AG09319 (cell line): Measurements from ENCODE around the gene PROK1.

ENCODE experiments used
- DNase-seq: peaks from one replicate; pipeline ENCODE4 v3.0.0-alpha.2; 2010; ENCODE audit warnings: low read depth; ENCODE audit errors: extremely low read depth
- TF ChIP-seq, protein P1 (sequence below): IDR thresholded peaks from 2 replicates; pipeline ENCODE4 v1.5.1; 2011; ENCODE audit warnings: low read depth, mild to moderate bottlenecking, inconsistent platforms, low read length, moderate library complexity

The PROK1 gene

DNA sequence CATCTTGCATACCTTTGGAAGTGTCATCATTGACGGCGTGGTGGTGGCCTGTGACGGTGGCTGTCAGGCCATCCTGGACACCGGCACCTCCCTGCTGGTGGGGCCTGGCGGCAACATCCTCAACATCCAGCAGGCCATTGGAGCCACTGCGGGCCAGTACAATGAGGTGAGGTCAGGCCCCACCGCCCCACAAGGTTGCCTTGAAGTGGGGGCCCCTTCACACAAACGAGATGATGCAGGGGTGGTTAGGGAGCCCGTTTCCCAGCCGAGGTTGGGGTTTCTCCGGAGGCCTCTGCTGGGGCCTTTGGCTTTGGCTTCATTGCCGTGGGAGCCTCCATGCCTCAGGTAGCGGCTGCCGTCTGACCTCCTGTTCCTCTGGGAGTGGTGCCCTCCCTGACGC, 38.5 kb downstream of the PROK1 start:
- TF ChIP-seq, protein P1, sequence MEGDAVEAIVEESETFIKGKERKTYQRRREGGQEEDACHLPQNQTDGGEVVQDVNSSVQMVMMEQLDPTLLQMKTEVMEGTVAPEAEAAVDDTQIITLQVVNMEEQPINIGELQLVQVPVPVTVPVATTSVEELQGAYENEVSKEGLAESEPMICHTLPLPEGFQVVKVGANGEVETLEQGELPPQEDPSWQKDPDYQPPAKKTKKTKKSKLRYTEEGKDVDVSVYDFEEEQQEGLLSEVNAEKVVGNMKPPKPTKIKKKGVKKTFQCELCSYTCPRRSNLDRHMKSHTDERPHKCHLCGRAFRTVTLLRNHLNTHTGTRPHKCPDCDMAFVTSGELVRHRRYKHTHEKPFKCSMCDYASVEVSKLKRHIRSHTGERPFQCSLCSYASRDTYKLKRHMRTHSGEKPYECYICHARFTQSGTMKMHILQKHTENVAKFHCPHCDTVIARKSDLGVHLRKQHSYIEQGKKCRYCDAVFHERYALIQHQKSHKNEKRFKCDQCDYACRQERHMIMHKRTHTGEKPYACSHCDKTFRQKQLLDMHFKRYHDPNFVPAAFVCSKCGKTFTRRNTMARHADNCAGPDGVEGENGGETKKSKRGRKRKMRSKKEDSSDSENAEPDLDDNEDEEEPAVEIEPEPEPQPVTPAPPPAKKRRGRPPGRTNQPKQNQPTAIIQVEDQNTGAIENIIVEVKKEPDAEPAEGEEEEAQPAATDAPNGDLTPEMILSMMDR: no peak

DNA sequence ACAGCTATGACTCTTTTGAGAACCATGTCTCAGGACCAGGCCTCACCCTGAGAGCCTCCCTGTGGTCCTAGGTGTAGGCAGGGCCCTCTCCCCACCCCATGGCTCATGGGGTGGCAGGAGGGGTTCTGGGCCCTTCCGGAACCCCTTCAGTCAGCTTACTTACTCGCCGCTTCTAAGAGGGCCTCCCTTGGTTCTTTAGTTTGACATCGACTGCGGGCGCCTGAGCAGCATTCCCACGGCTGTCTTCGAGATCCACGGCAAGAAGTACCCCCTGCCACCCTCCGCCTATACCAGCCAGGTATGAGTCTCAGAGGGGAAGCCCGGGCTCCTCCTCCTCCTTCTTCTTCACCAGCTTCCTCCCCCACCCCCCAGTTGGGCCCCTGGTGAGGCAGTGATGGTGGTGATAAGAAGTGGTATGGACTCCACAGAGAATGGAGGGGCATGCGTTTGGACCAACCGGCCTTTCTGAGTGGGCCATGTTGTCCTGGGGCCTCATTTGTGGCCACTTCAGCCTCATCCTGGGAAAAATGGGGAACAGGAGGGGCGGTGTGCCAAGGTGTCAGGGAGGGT, 39.1 kb downstream of the PROK1 start:
- TF ChIP-seq, protein P1: no peak
- no peak for DNase-seq

More for the DNA sequence above, 38.5 kb downstream of the PROK1 start:
- no peak for DNase-seq

DNA sequence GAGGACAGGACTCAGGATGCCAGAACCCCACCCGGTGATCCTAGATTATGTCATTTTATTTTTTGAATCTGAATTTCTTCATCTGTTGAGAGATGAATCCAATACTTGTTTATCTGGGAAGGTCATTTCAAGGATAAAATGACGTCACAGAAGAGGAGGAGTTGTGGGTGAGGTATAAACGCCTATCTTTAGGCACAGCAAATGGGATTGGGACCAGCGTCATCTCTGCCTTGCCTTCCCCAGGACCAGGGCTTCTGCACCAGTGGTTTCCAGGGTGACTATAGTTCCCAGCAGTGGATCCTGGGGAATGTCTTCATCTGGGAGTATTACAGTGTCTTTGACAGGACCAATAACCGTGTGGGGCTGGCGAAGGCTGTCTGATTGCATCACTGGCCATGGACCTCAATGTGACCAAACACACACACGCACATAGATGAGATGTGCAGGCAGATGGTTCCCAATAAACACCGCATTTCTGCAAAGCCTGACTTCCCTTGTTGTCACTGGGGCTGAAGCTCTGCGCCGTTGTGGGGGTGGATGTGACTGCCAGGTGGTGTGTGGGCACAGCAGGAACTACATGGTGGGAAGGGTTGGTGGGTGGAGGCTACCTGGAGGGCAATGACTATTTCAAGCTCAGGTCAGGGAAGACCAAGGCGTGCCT, 40.0 kb downstream of the PROK1 start:
- no peak for DNase-seq
- TF ChIP-seq, protein P1: no peak

GRCh38 chr1:110492573-110492972, 41.6 kb downstream of the PROK1 start:
- no peak for DNase-seq
- TF ChIP-seq, protein P1: no peak

- DNase-seq: no peak
Measured at GRCh38 chr1:110493059-110493699, 42.2 kb downstream of the PROK1 start.

GRCh38 chr1:110494036-110494435, 43.1 kb downstream of the PROK1 start:
- no peak for DNase-seq
- TF ChIP-seq, protein P1: no peak

More at GRCh38 chr1:110493059-110493699, 42.2 kb downstream of the PROK1 start:
- TF ChIP-seq, protein P1: no peak
